CD4-positive, alpha-beta T cell treated with Interleukin-17A for 1 hour (primary cell): Measurements from ENCODE around the gene DEFB108B.
"Not testable (repeated sequence)": the region's sequence is repeated elsewhere in the genome, so short reads cannot be mapped to it uniquely, and the experiment has no call there.

Source experiments
- DNase-seq: peaks from one replicate; pipeline ENCODE4 v3.0.0-alpha.2; 2020

DEFB108B gene

GRCh38 chr11:71821539-71821938, 11.5 kb upstream of the DEFB108B start:
- not testable (repeated sequence) for DNase-seq

- DNase-seq = not testable (repeated sequence)
Measured at GRCh38 chr11:71829247-71829646, 3.8 kb upstream of the DEFB108B start.

GRCh38 chr11:71829686-71830085, 3.3 kb upstream of the DEFB108B start:
- not testable (repeated sequence) for DNase-seq

GRCh38 chr11:71842720-71843119, 9.7 kb downstream of the DEFB108B start:
- not testable (repeated sequence) for DNase-seq

- not testable (repeated sequence) for DNase-seq
Measured at GRCh38 chr11:71843355-71843754, 10.4 kb downstream of the DEFB108B start.

- no peak for DNase-seq
Measured at GRCh38 chr11:71843858-71844257, 10.9 kb downstream of the DEFB108B start.

GRCh38 chr11:71853895-71854294, 20.9 kb downstream of the DEFB108B start:
- not testable (repeated sequence) for DNase-seq

- DNase-seq = not testable (repeated sequence)
Measured at GRCh38 chr11:71855880-71856279, 22.9 kb downstream of the DEFB108B start.

- DNase-seq = not testable (repeated sequence)
Measured at GRCh38 chr11:71860835-71861234, 27.8 kb downstream of the DEFB108B start.

- peak; percentile 40 for DNase-seq
Measured at GRCh38 chr11:71863978-71864627, 31.1 kb downstream of the DEFB108B start.

GRCh38 chr11:71867209-71867608, 34.2 kb downstream of the DEFB108B start:
- not testable (repeated sequence) for DNase-seq

- DNase-seq = not testable (repeated sequence)
Measured at GRCh38 chr11:71869931-71870330, 36.9 kb downstream of the DEFB108B start.

GRCh38 chr11:71870661-71871060, 37.7 kb downstream of the DEFB108B start:
- DNase-seq = not testable (repeated sequence)

- not testable (repeated sequence) for DNase-seq
Measured at GRCh38 chr11:71876262-71876661, 43.3 kb downstream of the DEFB108B start.

- not testable (repeated sequence) for DNase-seq
Measured at GRCh38 chr11:71878059-71878458, 45.1 kb downstream of the DEFB108B start, which contains the start of gene DEFB131B. Gene DEFB131B (plus strand): TSS chr11:71878453. CDS start chr11:71878453, 0 bp downstream.

GRCh38 chr11:71885806-71886205, 52.8 kb downstream of the DEFB108B start:
- not testable (repeated sequence) for DNase-seq
